ENCODE data around the gene CCDC81. TPM values are rescaled to one million over a fixed set of nuclear protein-coding genes. Genes with fewer than 3 reads are reported as not detected.
A peak's percentile ranks its signal among the peaks of the same experiment; 100 is the strongest.

CCDC81 gene
- polyA plus RNA-seq, 1 donor (not counting 4 experiments of a cell fraction or from before 2014, with no cell fraction given): 0.42 TPM

DNA sequence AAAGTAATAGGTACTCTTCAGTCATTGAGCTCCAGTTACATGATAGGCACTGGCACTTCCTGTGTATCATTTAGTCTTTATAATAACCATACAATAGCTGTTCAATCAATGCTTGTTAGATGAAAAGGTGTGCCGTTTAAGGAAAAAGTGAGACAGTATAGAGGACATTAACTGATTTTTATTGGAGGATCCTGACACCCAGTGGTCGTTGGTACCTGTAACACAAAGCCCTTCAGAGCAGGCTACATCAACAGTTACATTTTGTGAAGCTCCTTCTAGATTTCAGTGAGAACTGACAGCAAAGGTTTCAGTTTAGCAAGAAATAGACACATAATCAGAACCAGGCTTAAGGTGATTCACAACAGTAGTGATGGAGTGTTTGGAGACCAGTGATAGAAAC, 44.2 kb downstream of the CCDC81 start:
- Histone ChIP-seq H3K9me1 (ENCODE audit: control insufficient read depth, extremely low read depth, insufficient read depth, low read length) (no peaks in the 10 kb centered on the region), H4K20me1 (ENCODE audit: control insufficient read depth, extremely low read depth, insufficient read depth, low read length) (no peaks in the 10 kb centered on the region), H3K4me3 (ENCODE audit: control insufficient read depth in 2 of 3, extremely low read depth in 1 of 3, insufficient read depth in 2 of 3, low read depth in 1 of 3, low read length in 3 of 3) (no peak overlapping the region), H3K4me2 (ENCODE audit: control insufficient read depth, extremely low read depth, insufficient read depth, low read depth, low read length) (no peak overlapping the region), H3K4me1 (ENCODE audit: control insufficient read depth, extremely low read depth, insufficient read depth, low read length) (peaks cover 10% of the 10 kb centered on the region), H3K79me2 (ENCODE audit: control insufficient read depth, insufficient read depth, low read length) (no peaks in the 10 kb centered on the region), H3K36me3 (ENCODE audit: control insufficient read depth in 2 of 2, extremely low read depth in 1 of 2, insufficient read depth in 2 of 2, low read length in 2 of 2) (no peaks in the 10 kb centered on the region), H2AFZ (ENCODE audit: control insufficient read depth, low read length) (peak overlapping the region; percentile 4), H3K27me3 (ENCODE audit: control insufficient read depth, extremely low read depth, insufficient read depth, low read length) (no peaks in the 10 kb centered on the region), H3K9me3 (ENCODE audit: control insufficient read depth, low read depth, low read length) (no peaks in the 10 kb centered on the region), H3K27ac (ENCODE audit: control insufficient read depth, insufficient read depth, low read length) (no peak overlapping the region), H3K9ac (ENCODE audit: control insufficient read depth, extremely low read depth, insufficient read depth, low read length) (no peak overlapping the region)
- dilution Hi-C loops (cut with MboI; ENCODE audit: extremely low pct_ligation_motif_present, low sequenced_read_pairs): no loop called here
- DNase-seq (ENCODE audit: low read depth, low spot score) (no peak), FAIRE-seq (no peak)
- TF ChIP-seq, protein P1, sequence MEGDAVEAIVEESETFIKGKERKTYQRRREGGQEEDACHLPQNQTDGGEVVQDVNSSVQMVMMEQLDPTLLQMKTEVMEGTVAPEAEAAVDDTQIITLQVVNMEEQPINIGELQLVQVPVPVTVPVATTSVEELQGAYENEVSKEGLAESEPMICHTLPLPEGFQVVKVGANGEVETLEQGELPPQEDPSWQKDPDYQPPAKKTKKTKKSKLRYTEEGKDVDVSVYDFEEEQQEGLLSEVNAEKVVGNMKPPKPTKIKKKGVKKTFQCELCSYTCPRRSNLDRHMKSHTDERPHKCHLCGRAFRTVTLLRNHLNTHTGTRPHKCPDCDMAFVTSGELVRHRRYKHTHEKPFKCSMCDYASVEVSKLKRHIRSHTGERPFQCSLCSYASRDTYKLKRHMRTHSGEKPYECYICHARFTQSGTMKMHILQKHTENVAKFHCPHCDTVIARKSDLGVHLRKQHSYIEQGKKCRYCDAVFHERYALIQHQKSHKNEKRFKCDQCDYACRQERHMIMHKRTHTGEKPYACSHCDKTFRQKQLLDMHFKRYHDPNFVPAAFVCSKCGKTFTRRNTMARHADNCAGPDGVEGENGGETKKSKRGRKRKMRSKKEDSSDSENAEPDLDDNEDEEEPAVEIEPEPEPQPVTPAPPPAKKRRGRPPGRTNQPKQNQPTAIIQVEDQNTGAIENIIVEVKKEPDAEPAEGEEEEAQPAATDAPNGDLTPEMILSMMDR (optimal IDR thresholded peaks at IDR 0.05 in 1 of 3, IDR thresholded peaks at IDR 0.05 in 1 of 3, conservative IDR thresholded peaks at IDR 0.05 in 1 of 3; ENCODE audit: extremely low read depth in 1 of 3, insufficient read depth in 2 of 3, low read length in 3 of 3): peak; percentile 4 to 49 (median 25)
- no peak for TF ChIP-seq EZH2 (IDR thresholded peaks at IDR 0.05; ENCODE audit: low read length)

DNA sequence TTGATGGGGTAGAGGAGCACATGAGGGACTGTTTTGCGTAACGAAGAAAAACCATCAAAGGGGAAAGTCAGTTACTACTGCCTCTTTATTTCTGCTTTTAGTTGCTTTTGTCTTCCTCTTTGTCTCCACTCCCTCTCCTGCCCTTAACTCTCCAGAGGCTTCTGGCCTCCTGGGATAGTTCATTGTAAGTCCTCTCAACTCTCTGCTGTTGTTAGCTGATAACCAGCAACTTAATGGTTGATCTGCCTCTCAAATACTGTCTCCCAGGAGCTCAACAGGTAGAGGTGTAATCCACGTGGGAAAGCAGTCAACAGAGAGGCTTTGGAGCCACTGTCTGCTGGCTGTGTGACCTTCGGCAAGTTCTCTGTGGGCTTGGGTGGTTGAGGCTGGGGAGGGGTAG, 47.3 kb downstream of the CCDC81 start:
- Histone ChIP-seq H3K4me1 (ENCODE audit: control insufficient read depth, extremely low read depth, insufficient read depth, low read length) (no peaks in the 10 kb centered on the region), H2AFZ (ENCODE audit: control insufficient read depth, low read length) (no peak overlapping the region), H3K27me3 (ENCODE audit: control insufficient read depth, extremely low read depth, insufficient read depth, low read length) (no peaks in the 10 kb centered on the region), H3K27ac (ENCODE audit: control insufficient read depth, insufficient read depth, low read length) (no peak overlapping the region), H4K20me1 (ENCODE audit: control insufficient read depth, extremely low read depth, insufficient read depth, low read length) (no peaks in the 10 kb centered on the region), H3K4me2 (ENCODE audit: control insufficient read depth, extremely low read depth, insufficient read depth, low read depth, low read length) (no peak overlapping the region), H3K9ac (ENCODE audit: control insufficient read depth, extremely low read depth, insufficient read depth, low read length) (no peak overlapping the region), H3K79me2 (ENCODE audit: control insufficient read depth, insufficient read depth, low read length) (no peaks in the 10 kb centered on the region), H3K4me3 (ENCODE audit: control insufficient read depth in 2 of 3, extremely low read depth in 1 of 3, insufficient read depth in 2 of 3, low read depth in 1 of 3, low read length in 3 of 3) (no peak overlapping the region), H3K9me1 (ENCODE audit: control insufficient read depth, extremely low read depth, insufficient read depth, low read length) (no peaks in the 10 kb centered on the region), H3K36me3 (ENCODE audit: control insufficient read depth in 2 of 2, extremely low read depth in 1 of 2, insufficient read depth in 2 of 2, low read length in 2 of 2) (no peaks in the 10 kb centered on the region), H3K9me3 (ENCODE audit: control insufficient read depth, low read depth, low read length) (no peaks in the 10 kb centered on the region)
- no peak for DNase-seq (ENCODE audit: low read depth, low spot score)
- FAIRE-seq: no peak
- TF ChIP-seq, protein P1 (optimal IDR thresholded peaks at IDR 0.05 in 1 of 3, IDR thresholded peaks at IDR 0.05 in 1 of 3, conservative IDR thresholded peaks at IDR 0.05 in 1 of 3; ENCODE audit: extremely low read depth in 1 of 3, insufficient read depth in 2 of 3, low read length in 3 of 3): no peak
- no peak for TF ChIP-seq EZH2 (IDR thresholded peaks at IDR 0.05; ENCODE audit: low read length)
- dilution Hi-C loops (cut with MboI; ENCODE audit: extremely low pct_ligation_motif_present, low sequenced_read_pairs): no loop called here
